Medulla oblongata (tissue), 1 donor: Measurements from ENCODE around the gene UGT3A1.
"Not testable (repeated sequence)": the region's sequence is repeated elsewhere in the genome, so short reads cannot be mapped to it uniquely, and the experiment has no call there.

Experiments
- DNase-seq: peaks from one replicate; pipeline ENCODE4 v3.0.0-alpha.2; 2015; ENCODE audit errors: extremely low spot score

UGT3A1 gene

DNA sequence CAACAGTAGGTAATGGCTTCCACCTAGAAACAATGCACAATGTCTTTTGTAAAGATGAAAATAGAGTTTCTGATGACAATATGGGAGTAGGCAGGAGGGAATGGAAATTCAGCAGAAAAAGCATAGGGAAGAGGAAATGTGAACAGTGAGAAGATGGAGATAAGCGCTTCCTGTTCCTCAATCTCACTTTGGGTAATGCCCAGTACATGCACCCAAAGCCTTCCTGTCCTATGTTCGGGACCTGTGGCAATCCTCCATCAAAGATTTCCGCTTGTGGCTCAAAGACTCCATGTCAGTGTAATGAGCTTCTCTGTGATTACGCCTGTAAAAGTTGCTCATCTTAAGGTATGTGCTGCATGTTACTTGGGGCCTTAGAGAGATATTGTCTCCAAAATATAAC, 2.7 kb downstream of the UGT3A1 start:
- DNase-seq: no peak

DNA sequence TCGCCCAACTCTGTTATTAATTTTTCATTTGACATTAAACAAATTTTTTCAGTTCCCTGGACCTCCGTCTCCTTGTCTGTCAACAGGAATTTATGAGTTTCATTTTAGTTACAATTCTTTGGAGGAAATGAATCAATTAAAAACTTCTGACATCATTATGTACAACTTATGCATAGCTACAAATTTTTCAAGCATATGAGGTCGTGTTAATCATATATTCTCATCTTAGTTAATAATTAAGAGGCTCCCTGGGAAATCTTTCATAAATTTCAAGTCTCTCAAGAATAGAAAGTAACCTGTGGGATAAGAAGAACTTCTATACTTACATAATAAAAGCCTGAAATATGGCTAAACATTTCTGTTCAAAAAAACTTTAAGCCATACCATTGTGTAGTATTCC, 3.4 kb downstream of the UGT3A1 start:
- no peak for DNase-seq

DNA sequence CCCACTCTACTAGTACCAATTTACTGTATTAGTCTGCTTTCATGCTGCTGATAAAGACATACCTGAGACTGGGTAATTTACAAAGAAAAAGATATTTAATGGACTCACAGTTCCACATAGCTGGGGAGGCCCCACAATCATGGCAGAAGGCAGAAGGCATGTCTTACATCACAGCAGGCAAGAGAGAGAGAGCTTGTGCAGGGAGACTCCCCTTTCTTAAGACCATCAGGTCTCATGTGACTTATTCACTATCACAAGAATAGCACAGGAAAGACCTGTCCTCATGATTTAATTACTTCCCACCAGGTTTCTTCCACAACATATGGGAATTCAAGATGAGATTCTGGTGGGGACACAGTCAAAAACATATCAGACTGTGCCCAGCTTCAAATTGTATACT, 11.5 kb downstream of the UGT3A1 start:
- no peak for DNase-seq

DNA sequence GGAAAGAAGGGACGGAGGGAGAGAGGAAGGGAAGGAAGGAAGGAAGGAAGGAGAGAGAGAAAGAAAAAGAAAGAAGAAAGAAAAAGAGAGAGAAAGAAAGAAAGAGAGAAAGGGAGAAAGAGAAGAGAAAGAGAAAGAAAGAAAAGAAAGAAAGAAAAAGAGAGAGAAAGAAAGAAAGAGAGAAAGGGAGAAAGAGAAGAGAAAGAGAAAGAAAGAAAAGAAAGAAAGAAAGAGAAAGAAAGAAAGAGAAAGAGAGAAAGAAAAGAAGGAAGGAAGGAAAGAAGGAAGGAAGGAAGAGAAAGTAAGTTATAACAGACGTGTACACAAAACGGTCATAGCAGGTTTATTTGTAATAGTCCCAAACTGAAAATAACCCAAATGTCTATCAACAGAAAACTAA, 14.3 kb downstream of the UGT3A1 start:
- not testable (repeated sequence) for DNase-seq

GRCh38 chr5:35974570-35974969, 16.6 kb downstream of the UGT3A1 start:
- DNase-seq: no peak

GRCh38 chr5:35971878-35972210, 19.3 kb downstream of the UGT3A1 start:
- DNase-seq: no peak

DNA sequence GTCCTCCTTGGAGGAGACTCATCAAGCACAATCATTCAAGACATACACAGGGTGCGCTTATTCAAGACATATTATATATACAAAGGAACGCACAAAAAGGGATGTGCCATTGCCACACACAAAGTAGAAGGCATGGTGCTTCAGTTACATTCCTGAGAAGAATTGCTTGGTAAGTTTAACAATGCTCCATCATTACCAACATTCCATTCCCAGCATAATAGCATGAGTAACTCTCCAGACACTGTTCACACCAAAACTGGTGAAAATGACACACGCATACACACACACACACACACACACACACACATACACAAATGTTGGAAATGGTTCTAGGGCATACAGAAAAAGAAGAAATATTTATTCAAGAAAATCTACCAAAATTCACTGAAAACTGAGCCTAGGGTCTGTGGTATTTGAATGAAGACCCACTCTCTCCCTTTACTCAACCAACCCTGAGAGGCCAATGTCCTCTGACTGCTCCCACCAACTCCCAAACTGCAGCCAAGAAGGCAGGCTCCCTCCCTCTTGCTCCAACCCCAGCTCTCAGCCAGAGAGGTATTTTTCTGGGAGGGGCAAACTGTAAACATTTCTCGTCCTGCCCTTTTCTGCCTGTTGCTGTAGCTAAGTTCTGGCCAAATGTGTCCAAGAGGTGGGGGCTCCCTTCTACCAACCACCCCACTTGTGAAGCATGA, 19.9 kb downstream of the UGT3A1 start:
- DNase-seq: no peak

DNA sequence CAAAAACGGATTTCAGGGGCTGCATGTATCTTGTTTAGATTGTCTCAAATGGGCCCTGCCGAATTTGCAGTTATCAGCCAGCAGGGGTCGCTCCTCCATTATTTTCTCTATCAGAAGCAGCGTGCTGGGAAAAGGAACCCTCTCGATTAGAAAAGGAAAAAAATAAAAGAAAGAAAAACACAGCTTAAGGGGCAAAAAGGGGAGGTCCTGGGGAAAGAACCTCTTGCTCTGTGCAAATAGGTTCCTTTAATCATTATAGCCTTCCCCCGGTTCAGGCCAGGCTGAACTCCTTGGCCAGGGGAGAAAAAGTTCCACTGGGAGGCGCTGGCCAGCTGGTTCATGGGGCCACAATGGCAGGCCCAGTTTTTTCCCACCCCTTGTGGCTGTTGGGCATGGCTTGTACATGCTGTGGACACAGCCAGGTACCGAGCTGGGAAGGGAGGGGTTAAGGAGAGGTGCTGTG, 27.8 kb downstream of the UGT3A1 start:
- no peak for DNase-seq

GRCh38 chr5:35960328-35960727, 30.9 kb downstream of the UGT3A1 start:
- DNase-seq: no peak

DNA sequence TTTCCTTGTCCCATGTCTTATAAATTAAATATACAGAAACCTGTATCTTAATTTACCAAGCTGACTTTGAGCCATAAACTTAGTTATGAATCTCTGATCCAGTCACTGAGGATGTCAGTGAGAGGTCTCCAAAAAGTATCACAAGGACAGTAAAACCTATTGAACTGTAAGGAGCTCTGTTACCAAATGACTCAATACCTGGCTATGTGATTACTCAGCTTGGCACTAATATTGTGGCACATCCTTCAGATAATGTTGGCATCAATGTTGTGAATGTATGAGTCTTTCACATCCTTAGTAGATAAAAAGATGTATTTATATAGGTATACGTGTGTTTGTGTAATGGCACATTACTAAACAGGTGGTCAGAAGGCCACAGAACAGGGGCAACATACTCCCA, 34.8 kb downstream of the UGT3A1 start:
- no peak for DNase-seq

DNA sequence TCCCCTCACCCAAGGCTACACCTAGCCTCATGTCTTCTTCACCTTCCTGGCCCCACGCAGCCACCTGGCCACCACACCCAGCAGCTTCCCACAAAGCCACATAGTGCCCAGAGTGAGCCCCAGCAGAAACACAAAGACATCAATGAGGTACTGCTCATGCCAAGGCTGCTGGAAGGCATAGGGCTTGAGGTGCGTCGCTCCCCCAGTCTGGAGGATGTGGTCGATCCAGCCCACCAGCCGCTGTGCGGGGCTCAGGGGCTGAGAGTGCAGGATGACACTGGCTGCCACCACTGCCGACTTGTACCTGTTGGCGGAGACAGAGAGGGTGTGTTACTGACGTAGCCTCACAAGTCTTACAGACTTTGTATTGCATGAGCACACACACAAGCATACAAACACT, 37.0 kb downstream of the UGT3A1 start:
- DNase-seq: no peak

DNA sequence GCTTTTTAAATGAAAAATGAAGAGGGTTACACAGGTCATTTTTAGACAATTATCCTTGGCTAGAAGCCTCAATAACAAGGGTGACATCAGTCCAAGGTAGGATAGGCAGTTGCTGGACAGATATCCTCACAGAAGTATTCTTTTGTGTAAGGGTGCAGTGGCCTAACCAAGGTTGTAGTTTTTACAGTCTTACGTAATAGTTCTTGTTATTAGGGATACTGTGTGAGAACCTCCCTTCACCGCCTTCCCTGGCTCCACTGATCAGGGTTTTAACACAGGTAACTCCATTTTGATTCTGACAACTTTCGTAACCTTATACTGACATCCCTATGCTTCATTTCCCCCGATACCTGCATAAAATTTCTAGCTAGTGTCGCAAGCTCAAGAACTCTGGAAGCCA, 44.1 kb downstream of the UGT3A1 start:
- DNase-seq: no peak

DNA sequence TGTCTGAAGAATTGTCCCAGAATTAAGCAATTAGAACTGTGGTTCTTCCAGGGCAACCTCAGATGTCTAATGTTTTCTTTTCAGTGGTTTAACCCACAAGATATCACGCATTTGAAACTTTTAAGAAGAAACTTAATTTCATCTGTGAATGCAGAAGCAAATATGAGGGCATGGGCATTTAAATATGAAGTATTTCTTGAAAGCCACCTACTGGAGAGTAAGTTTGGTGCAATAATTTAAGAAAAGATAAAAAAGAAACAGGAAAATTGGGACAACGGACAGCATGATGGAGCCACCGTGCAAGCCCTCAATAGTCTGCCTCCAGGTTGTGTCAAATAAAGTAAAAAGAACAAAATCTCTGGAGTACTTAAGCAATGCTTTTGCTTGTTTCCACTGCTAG, 51.6 kb downstream of the UGT3A1 start:
- DNase-seq: no peak

DNA sequence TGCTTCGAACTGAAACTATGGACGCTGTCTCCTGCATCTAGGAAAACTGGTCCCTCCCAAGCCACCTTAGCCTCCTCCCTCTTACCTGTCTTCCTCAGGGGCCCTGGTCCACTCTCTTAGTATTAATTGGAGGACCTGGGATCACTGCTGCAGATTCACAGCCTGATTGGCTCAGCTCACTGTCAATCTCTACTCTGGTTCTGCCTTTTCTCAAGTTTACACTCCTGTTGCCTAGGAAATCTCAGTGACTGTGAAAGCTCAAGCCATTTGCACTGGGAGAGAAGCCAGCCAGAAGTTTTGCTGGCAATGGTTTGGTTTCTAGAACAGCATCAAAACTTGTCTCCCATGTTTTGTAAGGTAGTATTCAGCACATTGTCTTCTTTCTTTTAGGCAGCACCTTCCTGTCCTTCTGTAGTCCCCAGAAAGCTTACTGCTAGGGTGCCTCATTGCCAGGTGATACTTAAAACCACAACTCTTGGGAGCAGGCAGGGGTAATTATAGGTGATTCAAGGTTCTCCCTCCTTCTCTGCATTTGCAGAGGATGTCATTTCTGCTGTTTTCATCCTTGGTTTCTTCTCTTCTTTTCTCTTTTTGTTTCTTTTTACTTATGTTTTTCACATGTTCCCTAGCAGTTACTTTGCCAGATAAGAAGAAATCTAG, 52.5 kb downstream of the UGT3A1 start, which contains the start of gene CAPSL:
TSS of gene CAPSL (minus strand) at position 55 of the 660 bp plus-strand sequence. CDS start 17,502 bp downstream, outside the sequence.
- peak; percentile 65 for DNase-seq

- peak; percentile 79 for DNase-seq
Observed at GRCh38 chr5:35926389-35927051, 64.7 kb downstream of the UGT3A1 start.

GRCh38 chr5:35924950-35925722, 66.1 kb downstream of the UGT3A1 start:
- DNase-seq: peak; percentile 72

GRCh38 chr5:35924122-35924949, 66.9 kb downstream of the UGT3A1 start:
- DNase-seq: no peak

DNA sequence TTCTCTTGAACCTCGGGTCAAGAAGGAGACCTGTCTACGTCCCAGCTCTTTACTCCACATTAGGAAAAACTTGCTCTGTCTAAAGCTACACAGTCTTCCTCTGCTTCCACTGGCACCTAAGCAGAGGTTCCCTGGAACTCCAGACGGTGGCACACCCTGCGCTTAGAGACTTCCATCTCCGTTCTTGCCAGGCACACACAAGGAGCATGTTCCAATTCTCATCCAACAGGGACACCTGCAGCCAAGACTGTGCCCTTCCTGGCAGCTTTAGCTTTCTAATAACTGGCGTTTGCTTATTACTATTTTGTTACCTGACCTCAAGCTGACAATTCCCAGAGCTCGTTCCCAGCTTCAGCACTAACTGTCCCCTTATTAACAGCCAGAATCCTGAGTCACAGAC, 68.7 kb downstream of the UGT3A1 start:
- no peak for DNase-seq

- DNase-seq: no peak
Observed at GRCh38 chr5:35921930-35922329, 69.3 kb downstream of the UGT3A1 start.

DNA sequence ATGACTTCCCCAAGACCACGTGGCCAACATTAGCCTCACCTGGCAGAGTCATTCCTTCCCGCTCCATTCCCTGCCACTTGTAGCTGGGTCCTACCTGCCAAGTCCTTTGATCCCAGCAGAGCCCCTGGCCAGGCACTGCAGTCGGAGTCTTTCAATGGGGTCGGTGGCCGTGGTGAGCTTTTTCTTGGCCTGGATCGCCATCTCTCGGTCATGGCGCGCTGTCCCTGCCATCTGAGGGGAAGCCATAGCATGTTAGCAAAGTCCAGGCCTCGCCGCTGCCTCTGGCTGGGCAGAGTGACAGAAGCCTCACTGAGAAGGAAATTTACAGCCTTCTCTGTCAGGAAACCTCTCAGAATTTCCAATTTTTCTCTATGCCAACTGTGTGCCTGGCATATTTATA, 70.3 kb downstream of the UGT3A1 start:
- no peak for DNase-seq

GRCh38 chr5:35919191-35919590, 72.0 kb downstream of the UGT3A1 start:
- no peak for DNase-seq
